NCI-H1930 (cell line): Measurements from ENCODE around the gene CTAGE9.
"Not testable (repeated sequence)": the region's sequence is repeated elsewhere in the genome, so short reads cannot be mapped to it uniquely, and the experiment has no call there.

Experiments
- DNase-seq, 2 experiments: peaks; one replicate each; lab custom pipeline; 2025; lab: John Stamatoyannopoulos, UW

The CTAGE9 gene

DNA sequence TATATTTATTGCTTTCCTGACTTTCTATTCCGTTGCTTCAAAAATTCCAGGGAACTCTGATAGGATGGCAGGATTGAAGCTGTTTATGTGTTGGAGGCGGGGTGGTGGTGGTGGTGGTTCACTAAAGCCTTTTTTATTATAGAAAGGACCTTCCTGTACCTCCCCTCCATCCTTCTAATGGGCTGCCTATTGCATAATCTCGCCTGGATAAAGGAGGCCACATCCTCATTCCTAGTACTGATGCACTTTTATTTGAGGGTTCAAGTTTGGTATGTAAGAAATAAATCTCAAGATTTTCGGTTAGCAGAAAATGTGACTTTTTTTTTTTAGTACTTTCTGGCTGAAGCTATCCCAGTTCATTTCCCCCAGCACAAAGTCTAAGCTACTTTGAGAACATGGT is 18.7 kb upstream of the CTAGE9 start:
- DNase-seq = no peak

DNA sequence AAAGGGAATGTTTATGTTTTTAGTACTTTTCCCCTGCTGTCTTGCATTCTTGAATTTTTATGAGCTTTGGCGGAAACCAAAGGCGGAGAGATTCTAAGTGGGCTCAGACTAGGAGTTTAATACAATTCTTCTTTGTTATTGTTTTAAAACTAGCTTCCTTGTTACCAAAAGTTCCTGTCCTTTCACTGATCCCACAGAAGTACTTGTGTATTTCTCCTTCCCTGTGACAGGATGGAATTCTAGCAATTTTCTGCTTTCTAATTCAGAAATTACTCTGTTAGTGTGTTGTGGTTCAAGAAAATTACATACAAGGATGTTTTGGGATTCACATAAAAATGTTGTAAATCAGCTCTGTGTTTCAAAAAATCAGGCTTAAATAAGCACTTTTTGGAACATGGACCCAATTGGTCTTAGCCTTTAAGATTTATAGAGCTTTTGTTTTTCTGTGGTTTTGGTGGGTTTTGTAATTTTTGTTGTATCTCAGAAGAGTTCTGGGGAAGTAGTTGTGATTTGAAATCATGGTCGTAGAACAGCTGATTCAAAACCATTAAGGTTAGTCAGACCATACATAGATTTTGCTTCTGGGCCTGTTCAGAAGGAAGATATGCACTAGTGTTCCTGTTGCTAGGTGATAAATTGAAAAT is 17.6 kb upstream of the CTAGE9 start:
- DNase-seq = no peak

DNA sequence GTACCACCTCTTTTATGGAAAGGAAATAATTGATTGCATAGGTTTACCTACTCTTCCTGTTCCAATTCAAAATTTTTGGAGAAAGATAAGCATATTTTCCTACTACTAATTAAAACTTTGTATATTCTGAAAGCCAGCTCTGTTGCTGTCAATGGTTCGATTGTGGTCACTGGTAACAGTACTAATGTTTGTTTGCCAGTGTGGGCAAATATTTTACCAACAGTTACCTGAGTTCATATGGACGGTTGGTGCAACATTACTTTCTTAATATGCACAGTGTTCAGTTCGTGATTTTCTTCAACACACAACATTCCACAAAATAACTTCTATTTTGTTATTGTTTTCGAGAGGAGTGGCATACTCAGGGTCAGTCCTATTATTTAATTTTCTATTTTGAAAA is 17.1 kb upstream of the CTAGE9 start:
- DNase-seq = no peak

DNA sequence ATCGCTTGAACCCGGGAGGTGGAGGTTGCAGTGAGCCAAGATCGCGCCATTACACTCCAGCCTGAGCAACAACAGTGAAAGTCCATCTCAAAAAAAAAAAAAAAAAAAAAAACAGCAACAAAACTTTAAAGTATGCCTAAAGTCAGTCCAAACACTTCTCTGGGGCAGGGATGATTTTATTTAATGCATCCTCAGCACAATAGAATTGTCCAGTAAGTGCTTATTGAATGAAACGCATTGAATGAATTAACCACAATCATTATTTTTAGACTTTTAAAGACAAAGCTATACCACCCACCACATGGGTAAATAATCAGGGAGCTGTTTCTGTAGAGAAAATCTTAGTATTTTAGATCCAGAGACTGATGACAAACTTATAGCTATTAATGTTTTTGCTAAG is 16.6 kb upstream of the CTAGE9 start:
- DNase-seq = no peak

DNA sequence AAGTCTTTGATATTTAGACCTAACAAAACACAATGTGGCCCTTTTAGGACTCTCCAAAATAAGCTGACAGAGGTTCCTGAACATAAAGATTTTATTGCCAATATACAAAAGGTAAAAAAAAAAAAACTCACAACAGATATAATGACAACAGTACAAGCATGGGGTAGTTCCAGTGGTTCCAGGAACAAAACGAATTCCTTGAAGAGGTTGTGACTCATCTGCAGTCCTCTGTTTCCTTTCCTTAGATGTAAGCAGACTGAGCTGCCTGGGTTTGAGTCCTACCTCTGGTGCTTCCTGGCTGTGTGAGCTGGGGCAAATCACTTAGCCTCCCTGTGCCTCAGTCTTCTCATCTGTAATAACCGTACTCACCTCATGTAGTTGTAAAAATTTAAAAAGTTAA is 13.3 kb upstream of the CTAGE9 start:
- DNase-seq = no peak

DNA sequence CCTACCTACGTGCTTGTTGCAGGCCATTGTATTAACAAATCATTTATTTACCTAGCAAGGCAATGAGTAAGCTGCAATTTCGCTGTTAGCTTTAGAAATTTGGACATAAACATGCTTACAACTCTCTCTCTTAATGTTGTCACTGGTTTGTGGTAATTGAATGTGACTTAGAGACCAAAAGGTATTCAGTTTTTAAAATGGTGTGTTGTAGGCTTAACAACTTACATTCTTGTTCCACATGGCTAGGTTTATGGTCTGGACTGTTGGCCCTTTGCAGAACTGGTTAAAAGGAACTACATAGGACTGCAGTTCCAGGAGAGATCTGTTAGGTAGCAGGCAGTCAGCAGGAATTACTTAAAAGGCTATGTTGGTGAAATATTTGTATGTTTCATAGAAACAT is 10.3 kb upstream of the CTAGE9 start:
- DNase-seq = peak in 1 of 2 experiments; percentile 29

DNA sequence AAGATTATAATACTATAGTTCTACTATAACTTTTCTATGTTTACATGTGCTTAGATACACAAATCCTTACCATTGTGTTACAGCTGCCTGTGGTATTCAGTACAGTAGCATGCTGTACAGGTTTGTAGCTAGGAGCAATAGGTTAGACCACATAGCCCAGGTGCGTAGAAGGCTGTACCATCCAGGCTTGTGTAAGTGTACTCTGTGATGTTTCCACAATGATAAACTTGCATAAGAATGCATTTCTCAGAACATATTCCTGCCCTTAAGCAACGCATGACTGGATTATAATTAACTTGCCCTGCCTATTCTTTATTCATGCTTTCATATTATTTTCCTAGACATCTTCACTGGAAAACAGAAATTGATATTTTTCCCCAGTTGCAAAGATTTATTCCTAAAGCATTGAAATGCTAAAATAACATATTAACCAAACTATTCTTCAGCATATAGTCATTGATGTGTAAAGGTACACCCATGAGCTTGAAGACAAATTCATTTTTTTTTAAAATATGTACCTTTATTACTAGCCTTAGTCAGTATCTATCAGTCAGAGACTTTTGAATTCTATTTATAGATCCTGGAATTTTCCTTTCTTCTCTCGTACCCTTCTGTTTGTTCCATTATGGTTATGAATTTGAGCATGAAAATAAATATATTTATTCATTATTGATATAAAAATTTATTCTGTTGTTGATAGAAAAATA is 7.2 kb upstream of the CTAGE9 start:
- DNase-seq = peak; percentile 9 to 36

DNA sequence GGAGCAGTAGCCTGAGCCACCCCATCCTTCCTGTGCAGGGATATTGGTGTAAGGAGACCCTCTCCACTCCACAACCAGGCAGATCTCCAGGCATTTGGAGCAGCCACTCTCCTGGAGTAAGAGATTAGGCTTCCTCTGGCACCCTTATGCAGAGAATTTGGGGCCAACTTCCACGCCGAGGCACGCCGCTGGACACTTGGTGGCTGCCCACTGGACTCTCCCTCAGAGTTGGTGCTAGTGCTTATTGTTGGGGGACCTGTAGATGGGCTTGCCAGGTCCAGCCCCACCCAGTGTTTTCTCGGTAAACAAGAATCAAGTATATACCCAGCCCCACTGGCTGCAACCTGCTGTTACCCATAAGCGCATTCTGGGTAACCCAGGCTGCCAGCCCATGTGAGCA is 4.8 kb upstream of the CTAGE9 start:
- not testable (repeated sequence) for DNase-seq

DNA sequence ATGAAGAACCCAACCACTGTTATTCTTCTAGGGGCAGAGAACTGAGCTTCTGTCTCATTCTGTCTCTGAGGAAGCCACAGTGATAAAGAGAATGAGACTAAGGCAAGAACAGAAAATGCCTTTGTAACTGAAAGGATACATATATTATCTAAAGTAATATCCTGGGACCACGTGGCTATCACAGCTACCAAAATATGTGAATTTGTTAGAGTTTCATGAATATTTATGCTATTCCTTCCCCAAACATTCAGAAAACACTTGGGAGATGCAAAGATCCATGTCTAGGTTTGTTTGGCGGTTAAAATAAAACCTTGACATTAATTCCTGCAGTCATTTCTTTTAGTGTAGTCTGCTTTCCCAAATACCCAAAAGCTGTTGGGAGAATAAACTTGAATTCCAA is 6.9 kb downstream of the CTAGE9 start:
- not testable (repeated sequence) for DNase-seq

DNA sequence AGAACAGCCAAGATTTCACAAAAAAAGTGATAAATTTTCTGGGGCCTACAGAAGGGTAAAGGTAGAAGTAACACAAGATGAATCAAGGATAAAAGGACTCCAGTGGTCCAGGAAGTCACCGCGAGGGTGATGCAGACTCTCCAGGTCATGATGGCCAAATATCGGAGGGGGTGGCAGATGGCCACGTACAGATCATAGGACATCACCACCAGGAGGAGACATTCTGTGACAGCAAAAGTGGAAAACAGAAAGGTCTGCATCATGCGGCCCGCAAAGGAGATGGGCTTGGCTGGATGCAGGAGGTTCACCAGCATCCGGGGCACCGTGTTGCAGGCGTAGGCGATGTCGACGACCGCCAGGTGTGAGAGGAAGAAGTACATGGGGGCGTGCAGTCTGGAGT is 10.0 kb downstream of the CTAGE9 start:
- not testable (repeated sequence) for DNase-seq

DNA sequence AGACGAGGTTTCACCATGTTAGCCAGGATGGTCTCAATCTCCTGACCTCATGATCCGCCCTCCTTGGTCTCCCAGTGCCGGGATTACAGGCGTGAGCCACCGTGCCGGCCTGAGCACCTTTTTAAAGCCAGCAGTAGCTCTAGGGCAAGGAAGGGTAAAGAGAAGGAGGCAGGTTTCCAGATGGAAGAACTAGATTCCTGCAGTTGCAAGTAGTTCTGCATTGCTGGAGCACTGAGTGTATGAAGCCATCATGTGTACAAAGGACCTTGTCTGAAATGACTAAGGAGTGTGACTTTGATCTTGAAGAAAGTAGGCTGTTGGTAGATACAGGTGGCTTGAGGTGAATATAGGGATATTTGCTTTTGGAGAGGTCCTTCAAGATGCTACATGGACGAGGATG is 13.9 kb downstream of the CTAGE9 start:
- no peak for DNase-seq

DNA sequence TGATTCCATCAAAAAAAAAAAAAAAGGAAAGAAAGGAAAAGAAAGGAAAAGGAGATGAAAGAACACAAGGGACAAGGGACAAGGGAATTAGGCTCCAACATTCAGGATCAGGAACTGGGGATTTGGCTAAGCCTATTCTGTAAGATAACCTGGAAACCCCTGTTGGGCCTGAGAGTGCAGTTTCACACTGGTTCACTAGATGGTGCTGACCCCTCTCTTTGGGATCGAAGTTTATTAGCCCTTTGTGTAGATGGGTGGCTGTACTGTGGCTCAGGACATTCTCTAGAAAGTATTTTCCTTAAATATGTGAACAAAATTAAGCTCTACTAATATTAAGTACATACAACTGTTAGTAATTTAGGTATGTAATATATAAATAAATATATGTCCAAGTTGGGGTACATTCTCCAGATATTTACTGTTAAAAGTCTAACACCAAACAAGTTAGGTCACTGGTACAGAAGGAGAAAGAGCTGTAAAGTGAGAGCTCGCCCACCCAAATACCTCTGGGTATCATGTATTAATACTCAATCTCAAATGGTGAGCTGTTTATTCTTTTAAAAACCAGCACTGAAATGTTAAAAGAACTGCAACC is 15.9 kb downstream of the CTAGE9 start:
- DNase-seq = peak; percentile 25 to 33

DNA sequence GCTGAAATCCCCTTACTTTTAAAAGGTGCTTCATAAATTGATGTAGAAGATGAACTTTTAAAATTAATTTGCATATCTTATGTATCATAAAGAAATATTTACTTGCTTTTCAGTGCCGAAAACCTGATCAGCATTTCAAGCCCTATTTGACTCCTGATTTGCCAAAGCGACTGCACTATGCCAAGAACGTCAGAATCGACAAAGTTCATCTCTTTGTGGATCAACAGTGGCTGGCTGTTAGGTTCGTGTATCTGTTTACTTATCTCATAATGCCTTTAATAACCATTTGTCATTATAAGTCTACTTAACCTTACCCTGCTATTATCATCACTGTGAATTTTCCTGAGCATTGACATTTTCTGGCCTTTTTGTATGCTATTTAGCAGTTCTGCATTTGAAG is 17.4 kb downstream of the CTAGE9 start:
- no peak for DNase-seq

DNA sequence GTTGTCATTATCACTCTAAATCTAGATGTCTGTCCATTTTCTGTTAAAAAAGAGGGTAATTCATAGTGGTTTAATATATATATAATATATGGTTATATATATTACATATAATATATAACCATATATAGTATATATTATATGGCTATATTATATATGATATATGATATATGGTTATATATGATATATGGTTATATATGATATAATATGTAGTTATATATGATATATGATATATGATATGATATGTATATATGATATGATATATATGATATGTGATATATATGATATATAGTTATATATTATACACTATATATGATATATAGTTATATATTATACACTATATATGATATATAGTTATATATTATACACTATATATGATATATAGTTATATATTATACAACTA is 18.2 kb downstream of the CTAGE9 start:
- no peak for DNase-seq

DNA sequence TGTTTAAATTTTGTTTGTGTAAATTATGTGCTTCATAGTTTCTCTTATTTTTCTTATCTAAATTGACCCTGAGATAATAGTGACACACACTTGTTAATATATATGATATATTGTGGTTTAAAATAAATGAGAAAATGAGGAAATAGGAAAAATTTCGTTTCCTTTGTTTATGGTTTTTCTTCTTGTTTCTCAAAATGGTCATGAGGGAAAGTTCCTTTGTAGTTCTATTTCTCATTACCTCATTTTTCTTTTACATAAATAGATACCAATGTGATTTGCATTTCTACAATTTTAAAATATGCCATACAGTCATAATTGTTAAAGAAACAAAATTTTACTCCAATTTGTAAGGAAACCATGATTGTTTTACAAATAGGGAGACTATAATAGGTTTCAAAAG is 18.8 kb downstream of the CTAGE9 start:
- no peak for DNase-seq

DNA sequence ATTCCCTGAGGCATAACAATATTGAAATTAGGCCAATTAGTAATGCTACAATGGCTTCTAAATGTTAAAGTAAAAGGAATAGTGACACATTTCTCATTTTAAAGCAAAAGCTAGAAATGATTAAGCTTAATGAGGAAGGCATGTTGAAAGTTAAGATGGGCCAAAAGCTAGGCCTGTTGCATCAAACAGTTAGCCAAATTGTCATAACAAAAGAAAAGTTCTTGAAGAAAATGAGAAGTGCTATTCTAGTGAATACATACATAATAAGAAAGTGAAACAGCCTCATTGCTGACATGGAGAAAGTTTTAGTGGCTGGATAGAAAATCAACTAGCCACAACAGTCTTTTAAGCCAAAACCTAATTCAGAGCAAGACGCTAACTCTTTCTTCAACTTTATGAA is 22.5 kb downstream of the CTAGE9 start:
- no peak for DNase-seq

DNA sequence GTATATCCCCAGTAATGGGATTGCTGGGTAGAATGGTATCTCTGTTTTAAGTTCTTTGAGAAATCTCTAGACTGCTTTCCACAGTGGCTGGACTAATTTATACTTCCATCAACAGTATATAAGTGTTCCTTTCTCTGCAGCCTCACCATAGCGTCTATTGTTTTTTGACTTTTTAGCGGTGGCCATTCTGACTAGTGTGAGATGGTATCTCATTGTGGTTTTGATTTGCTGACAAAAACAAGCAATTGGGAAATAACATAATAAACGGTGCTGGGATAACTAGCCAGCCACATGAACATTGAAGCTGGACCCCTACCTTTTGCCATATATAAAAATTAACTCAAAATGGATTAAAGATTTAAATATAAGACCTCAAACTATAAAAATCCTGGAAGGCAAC is 23.8 kb downstream of the CTAGE9 start:
- no peak for DNase-seq

DNA sequence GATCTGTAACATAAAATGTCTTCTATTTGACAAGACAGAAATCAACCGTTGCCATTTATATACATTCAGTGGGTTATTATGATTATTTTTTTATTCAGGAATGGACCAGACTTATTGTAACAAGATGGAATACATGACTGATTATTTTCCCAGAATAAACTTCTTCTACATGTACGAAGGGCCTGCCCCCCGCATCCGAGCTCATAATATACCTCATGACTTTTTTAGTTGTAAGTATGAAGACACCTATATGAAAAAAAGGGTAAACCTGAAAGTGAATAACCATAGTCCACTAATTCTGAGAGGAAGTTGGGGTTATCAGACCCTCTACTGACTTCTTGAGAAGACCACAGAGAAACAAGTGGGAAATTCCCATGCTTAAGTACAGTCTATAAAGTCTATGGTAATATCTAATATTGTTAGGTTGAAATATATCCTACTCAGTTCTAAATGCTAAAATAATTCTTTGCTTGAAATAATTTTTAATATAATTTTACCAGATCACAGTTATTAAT is 25.5 kb downstream of the CTAGE9 start:
- DNase-seq = no peak

DNA sequence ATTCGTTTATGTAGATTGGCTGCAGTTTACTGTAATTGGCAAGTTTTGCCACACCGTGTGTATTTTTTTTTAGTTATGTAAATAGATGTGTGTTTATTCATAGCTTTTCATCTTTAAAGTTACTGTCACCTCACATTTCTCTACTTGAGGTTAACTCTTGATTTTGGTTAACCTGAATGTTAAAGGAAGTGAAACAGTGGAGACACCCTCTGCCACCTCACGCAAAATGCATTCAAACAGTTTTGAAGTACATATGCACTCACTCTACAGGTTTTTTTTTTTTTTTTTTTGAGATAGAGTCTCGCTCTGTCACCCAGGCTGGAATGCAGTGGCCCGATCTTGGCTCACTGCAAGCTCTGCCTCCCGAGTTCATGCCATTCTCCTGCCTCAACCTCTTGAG is 27.3 kb downstream of the CTAGE9 start:
- no peak for DNase-seq

DNA sequence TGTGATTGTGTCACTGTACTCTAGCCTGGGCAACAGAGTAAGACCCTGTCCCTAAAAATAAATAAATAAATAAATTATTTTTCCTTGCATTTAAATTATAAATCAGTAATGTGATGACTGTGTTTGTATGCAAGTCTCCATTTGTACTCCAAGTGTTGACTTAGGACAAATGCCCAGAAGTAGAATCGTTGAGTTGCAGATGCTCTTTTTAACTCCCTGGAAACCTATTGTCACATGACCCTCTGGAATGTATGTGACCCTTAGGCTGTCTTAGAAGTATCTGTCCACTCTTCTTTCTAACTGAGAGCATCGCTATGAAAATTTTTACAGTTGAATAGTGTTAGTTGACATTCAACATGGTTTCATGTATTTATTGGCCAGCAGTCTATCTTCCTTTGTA is 28.4 kb downstream of the CTAGE9 start:
- no peak for DNase-seq

DNA sequence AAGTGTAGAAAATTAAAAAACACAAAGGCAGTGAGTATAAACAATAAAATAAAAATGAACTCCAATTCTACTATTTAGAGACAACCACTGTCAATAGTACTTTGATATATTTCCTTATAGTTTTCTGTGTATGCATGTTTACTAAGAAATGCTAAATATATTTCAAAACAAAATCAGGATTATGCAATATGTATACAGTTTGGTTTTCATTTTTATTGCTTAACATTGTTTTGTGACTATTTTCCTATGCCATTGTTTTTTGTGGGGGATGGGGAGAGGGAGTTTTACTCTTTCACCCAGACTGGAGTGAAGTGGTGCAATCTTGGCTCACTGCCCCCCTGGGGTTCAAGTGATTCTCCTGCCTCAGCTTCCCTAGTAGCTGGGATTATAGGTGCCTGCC is 29.2 kb downstream of the CTAGE9 start:
- no peak for DNase-seq

DNA sequence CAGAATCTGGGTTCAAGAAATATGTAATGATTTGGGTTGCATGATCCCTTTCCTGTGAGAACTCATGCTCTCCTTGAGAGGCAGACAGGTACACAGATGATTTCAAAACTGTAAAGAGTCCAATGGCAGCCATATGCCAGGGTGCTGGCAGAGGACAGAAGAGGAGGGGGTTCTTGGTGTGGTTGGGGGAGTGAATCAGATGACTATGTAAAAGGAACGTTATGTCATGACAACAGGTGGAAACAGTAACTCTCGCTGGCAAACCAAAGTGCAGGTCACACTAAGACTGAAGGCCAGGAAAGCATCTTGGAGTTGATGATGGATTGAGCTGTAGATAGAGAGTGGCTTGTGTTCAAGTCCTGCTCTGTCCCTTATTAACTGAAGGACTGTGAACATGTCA is 29.9 kb downstream of the CTAGE9 start:
- no peak for DNase-seq

DNA sequence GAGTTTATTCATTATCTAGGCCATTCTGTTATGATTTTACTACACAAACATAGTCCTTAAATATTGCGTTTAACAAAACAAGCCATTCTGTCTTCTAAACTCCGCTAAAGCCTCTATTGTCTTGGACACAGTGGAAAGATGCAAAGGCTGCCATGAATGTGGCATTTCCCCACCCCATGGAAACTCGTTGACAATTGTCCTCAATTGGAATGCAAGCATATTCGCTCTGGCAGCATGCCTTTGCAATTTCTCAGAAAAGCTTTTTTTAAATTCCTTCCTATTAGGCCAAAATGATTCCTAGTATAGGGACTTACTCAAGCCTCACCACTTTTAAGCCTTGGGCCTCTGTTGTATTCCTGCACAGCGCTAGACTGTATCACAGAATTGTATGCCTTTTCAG is 32.4 kb downstream of the CTAGE9 start:
- DNase-seq = no peak
